Nephron progenitor cell (in vitro differentiated cells): ENCODE measurements around the gene UCN2.

ENCODE experiments used
- DNase-seq: peaks from one replicate; pipeline ENCODE4 v3.0.0; 2021
- H3K27ac Mint-ChIP-seq: 2 replicates; pipeline ENCODE4 v1.8.0; 2021; ENCODE audit warnings: mild to moderate bottlenecking, moderate library complexity, mixed read lengths
- H3K27me3 Mint-ChIP-seq: 2 replicates; pipeline ENCODE4 v1.8.0; 2021; ENCODE audit warnings: mild to moderate bottlenecking, low read depth, mixed read lengths; ENCODE audit not compliant: poor library complexity
- H3K36me3 Mint-ChIP-seq: 2 replicates; pipeline ENCODE4 v1.8.0; 2021; ENCODE audit warnings: low read depth, mixed read lengths
- H3K4me1 Mint-ChIP-seq: 2 replicates; pipeline ENCODE4 v1.8.0; 2021; ENCODE audit warnings: mixed read lengths
- H3K4me3 Mint-ChIP-seq: 2 replicates; pipeline ENCODE4 v1.8.0; 2021; ENCODE audit warnings: mild to moderate bottlenecking, moderate library complexity, mixed read lengths
- H3K9me3 Mint-ChIP-seq: 2 replicates; pipeline ENCODE4 v1.8.0; 2021; ENCODE audit warnings: mild to moderate bottlenecking, moderate library complexity, mixed read lengths
- TF ChIP-seq, protein P1 (sequence below): fragments of 200-600 bp; sonication (generic); IDR thresholded peaks from 2 replicates; pipeline ENCODE4 v1.5.0; 2021; ENCODE audit warnings: antibody characterized with exemption

The UCN2 gene

GRCh38 chr3:48596676-48597407 is 33.3 kb upstream of the UCN2 start:
- H3K4me1 Mint-ChIP-seq, result peaks cover 41% of the 10 kb centered on the region
- no peaks in the 10 kb centered on the region for H3K9me3 Mint-ChIP-seq
- TF ChIP-seq, protein P1, sequence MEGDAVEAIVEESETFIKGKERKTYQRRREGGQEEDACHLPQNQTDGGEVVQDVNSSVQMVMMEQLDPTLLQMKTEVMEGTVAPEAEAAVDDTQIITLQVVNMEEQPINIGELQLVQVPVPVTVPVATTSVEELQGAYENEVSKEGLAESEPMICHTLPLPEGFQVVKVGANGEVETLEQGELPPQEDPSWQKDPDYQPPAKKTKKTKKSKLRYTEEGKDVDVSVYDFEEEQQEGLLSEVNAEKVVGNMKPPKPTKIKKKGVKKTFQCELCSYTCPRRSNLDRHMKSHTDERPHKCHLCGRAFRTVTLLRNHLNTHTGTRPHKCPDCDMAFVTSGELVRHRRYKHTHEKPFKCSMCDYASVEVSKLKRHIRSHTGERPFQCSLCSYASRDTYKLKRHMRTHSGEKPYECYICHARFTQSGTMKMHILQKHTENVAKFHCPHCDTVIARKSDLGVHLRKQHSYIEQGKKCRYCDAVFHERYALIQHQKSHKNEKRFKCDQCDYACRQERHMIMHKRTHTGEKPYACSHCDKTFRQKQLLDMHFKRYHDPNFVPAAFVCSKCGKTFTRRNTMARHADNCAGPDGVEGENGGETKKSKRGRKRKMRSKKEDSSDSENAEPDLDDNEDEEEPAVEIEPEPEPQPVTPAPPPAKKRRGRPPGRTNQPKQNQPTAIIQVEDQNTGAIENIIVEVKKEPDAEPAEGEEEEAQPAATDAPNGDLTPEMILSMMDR, result no peak
- no peak overlapping the region for H3K4me3 Mint-ChIP-seq
- no peak for DNase-seq
- H3K27me3 Mint-ChIP-seq, result no peaks in the 10 kb centered on the region
- peaks cover 23% of the 10 kb centered on the region for H3K36me3 Mint-ChIP-seq
- peak overlapping the region; percentile 90 for H3K27ac Mint-ChIP-seq

DNA sequence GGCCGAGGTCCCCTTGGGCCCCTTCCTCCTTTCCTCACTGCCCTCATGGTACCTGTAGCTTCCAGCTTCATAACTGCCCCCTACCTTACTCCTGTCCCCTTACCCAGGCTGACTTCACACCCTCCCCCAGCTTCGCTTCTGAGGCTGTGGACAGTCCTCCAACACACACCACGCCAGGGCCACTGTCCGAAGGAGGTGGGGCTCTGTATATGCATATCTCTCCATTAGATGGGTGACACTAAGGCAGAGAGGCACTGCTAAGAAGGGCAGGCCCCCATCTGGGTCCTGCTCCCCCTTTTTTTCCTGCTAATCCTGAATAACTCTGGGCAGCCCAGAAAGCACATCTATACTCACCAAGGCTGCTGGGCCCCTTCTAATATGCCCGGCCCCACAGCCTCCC is 32.6 kb upstream of the UCN2 start:
- peaks cover 42% of the 10 kb centered on the region for H3K4me1 Mint-ChIP-seq
- DNase-seq, result no peak
- peak overlapping the region; percentile 96 for H3K27ac Mint-ChIP-seq
- H3K36me3 Mint-ChIP-seq, result peaks cover 23% of the 10 kb centered on the region
- H3K9me3 Mint-ChIP-seq, result no peaks in the 10 kb centered on the region
- H3K27me3 Mint-ChIP-seq, result no peaks in the 10 kb centered on the region
- H3K4me3 Mint-ChIP-seq, result no peak overlapping the region
- TF ChIP-seq, protein P1, result no peak

DNA sequence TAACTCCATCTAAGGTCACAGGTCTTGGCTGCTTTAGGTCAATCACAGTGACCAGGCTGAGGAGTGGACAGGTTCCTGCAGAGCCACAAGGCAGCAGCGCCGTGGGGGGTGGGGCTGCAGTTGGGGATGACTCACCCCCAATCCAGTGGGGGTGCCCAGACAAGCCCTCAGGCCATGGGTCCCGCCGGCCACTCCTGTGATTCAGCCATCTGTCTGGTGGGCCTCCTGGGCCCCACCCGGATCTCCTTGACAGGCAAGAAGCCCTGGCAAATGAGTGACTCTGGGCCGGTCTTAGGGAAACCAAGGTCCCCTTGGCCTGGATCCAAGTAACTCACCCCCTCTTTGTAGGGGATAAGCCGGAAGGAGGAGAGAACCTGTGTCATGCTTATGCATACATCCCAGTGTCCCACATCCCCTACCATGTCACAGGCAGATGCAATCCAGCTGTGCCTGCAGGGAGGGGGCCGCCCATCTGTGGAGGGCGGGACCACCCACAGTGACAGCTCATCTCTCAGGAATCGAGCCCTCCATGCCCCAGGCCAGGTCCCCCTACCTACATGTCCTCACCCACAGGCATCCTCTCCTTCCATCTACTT is 32.0 kb upstream of the UCN2 start:
- H3K4me3 Mint-ChIP-seq, result no peak overlapping the region
- no peaks in the 10 kb centered on the region for H3K27me3 Mint-ChIP-seq
- no peaks in the 10 kb centered on the region for H3K9me3 Mint-ChIP-seq
- peak; percentile 27 for DNase-seq
- peaks cover 23% of the 10 kb centered on the region for H3K36me3 Mint-ChIP-seq
- TF ChIP-seq, protein P1, result no peak
- peaks cover 47% of the 10 kb centered on the region for H3K4me1 Mint-ChIP-seq
- H3K27ac Mint-ChIP-seq, result peak overlapping the region; percentile 96

GRCh38 chr3:48595075-48595525 is 31.5 kb upstream of the UCN2 start, which contains the start of gene COL7A1:
Gene COL7A1 (minus strand): TSS chr3:48595329. CDS start chr3:48595159, 170 bp downstream.
- H3K4me3 Mint-ChIP-seq, result no peak within 1 kb of the TSS
- no peaks in the 10 kb centered on the region for H3K27me3 Mint-ChIP-seq
- TF ChIP-seq, protein P1, result no peak
- H3K4me1 Mint-ChIP-seq, result peaks cover 47% of the 10 kb centered on the region
- H3K36me3 Mint-ChIP-seq, result peaks cover 20% of the 10 kb centered on the region
- H3K9me3 Mint-ChIP-seq, result no peaks in the 10 kb centered on the region
- DNase-seq, result no peak
- peak within 1 kb of the TSS; percentile 96 for H3K27ac Mint-ChIP-seq

- Mint-ChIP-seq H3K27ac (no peak overlapping the region), H3K9me3 (no peaks in the 10 kb centered on the region), H3K4me1 (peaks cover 49% of the 10 kb centered on the region), H3K4me3 (no peak overlapping the region), H3K27me3 (no peaks in the 10 kb centered on the region), H3K36me3 (peaks cover 14% of the 10 kb centered on the region)
- TF ChIP-seq, protein P1, result no peak
- no peak for DNase-seq
Measured at GRCh38 chr3:48594417-48595049, 31.0 kb upstream of the UCN2 start.
